AG04450 (cell line): ENCODE data around the gene LSM3. TPM values are rescaled to one million over a fixed set of nuclear protein-coding genes. Genes with fewer than 3 reads are reported as not detected.

ENCODE experiments used
- CTCF ChIA-PET: fragments of 300-600, 350-600 bp; formaldehyde crosslinking; extraction: SDS; loops from one replicate; lab custom pipeline; 2022; ENCODE audit warnings: antibody characterized with exemption, inconsistent platforms; lab: Charles Lee
- POLR2A ChIA-PET: fragments of 350-600 bp; formaldehyde crosslinking; extraction: SDS; loops from one replicate; lab custom pipeline; 2021; ENCODE audit warnings: antibody characterized with exemption, inconsistent platforms; lab: Yijun Ruan, JAX
- DNase-seq: peaks from one replicate; pipeline ENCODE4 v3.0.0-alpha.2; 2011; ENCODE audit warnings: low read depth, low spot score
- H3K27ac ChIP-seq: one replicate; pipeline ENCODE4 v1.5.1; 2012; ENCODE audit warnings: low read depth, low read length, control low read depth
- H3K27me3 ChIP-seq: one replicate; pipeline ENCODE4 v1.6.0; 2012; ENCODE audit warnings: low read length; ENCODE audit not compliant: control insufficient read depth, insufficient read depth
- H3K4me3 ChIP-seq: 2 replicates; pipeline ENCODE4 v1.5.1; 2011; ENCODE audit warnings: mild to moderate bottlenecking, low read depth, low read length, control low read depth
- H3K9me3 ChIP-seq: 2 replicates; pipeline ENCODE4 v1.5.1; 2012; ENCODE audit warnings: low read length; ENCODE audit not compliant: control insufficient read depth, insufficient read depth
- polyA plus RNA-seq: library from polyadenylated mRNA; depleted of rRNA; stranded (reverse); fragments of >200 nt; gene quantifications from 2 replicates; pipeline ENCODE4 v1.2.3, GENCODE V29; 2011
- TF ChIP-seq, protein P1 (sequence below): IDR thresholded peaks from 2 replicates; pipeline ENCODE4 v1.5.1; 2011; ENCODE audit warnings: low read depth, low read length, control low read depth, inconsistent platforms

Gene LSM3
- polyA plus RNA-seq, 1 experiment = 11.9 TPM

DNA sequence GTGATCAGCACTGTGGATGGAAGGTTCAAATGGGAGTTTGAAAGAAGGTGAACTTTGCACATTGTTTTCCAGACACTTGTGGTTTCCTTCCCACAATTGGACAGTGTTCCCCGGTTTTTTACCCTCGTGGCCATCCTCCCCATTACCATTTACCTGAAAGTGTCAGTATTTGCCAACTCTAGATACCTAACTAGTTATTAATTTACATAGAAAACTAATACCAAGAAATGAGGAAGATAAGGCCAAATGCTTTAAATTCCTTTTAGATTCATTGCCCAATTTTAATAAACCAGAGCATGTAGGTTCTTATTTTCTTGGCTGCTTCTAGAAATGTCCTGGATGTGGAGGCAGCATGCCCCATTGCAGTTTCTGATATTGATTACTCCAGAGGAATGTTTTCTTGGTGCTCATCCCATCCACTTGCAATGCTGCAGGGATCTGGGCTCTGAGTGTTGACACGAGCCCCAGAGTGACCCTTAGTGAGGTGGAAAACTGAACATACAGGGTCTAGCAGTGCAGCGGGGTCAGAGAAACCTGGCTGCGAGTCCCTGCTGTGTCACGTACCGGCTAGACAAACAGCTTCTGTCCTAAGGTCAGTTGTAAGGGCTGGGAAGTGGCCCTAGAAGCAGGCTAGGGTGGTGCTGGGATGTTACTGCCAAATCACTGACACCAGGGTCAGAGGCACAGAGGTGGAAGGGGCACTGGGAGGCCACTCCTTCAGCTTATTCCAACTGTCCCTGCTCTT is 23.5 kb downstream of the LSM3 start:
- POLR2A ChIA-PET = interaction anchor here (1.1 kb wide), 1 partner anchor 58 kb away, joined by 3 read pairs; no protein-coding TSS in a partner anchor
- Histone ChIP-seq H3K27me3 (no peaks in the 10 kb centered on the region), H3K9me3 (no peaks in the 10 kb centered on the region), H3K4me3 (no peak overlapping the region), H3K27ac (no peak overlapping the region)
- TF ChIP-seq, protein P1, sequence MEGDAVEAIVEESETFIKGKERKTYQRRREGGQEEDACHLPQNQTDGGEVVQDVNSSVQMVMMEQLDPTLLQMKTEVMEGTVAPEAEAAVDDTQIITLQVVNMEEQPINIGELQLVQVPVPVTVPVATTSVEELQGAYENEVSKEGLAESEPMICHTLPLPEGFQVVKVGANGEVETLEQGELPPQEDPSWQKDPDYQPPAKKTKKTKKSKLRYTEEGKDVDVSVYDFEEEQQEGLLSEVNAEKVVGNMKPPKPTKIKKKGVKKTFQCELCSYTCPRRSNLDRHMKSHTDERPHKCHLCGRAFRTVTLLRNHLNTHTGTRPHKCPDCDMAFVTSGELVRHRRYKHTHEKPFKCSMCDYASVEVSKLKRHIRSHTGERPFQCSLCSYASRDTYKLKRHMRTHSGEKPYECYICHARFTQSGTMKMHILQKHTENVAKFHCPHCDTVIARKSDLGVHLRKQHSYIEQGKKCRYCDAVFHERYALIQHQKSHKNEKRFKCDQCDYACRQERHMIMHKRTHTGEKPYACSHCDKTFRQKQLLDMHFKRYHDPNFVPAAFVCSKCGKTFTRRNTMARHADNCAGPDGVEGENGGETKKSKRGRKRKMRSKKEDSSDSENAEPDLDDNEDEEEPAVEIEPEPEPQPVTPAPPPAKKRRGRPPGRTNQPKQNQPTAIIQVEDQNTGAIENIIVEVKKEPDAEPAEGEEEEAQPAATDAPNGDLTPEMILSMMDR = no peak
- no peak for DNase-seq
- CTCF ChIA-PET = interaction anchor here (0.6 to 7.5 kb wide), 18 partner anchors 23 to 450 kb away, joined by 3 to 153 read pairs (median 29); partner anchors contain the start of genes CCDC174, LSM3, SLC6A6 and XPC

DNA sequence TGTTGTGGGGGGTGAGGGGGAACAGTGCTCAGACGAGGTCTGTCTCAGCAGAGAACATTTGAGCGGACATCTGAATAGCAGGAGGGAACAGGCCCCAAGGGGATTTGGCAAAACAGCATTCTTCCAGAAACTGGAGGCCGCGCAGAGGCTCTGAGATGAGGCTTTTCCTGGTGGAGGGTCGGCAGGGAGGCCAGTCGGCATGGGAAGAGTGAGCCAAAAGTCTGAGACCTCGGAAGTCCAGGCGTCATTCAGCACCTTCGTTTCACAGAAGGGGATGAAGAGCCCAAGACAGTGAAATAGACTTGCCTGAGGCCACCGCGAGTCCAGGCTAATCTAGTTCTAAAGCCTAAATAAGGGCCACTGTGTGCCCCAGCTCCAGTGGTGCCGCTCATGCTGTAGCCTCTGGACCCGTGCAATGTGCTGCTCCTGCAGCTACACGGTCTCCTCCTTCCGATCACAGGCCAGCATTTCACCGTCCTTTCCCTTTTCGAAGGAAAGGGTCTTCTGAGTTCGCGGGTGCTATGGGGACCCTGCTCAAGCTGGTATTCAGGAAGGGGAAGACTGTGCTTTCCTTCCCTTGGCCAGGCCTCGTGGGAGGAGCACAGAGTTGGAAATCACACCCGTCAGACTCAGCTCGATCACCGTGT is 24.4 kb downstream of the LSM3 start:
- CTCF ChIA-PET = interaction anchor here (0.6 to 7.5 kb wide), 109 partner anchors 8 to 1751 kb away, joined by 3 to 153 read pairs (median 6); partner anchors contain the start of genes C3orf20, CCDC174, CHCHD4 and LSM3
- DNase-seq = no peak
- no peak overlapping the region for H3K27ac ChIP-seq

DNA sequence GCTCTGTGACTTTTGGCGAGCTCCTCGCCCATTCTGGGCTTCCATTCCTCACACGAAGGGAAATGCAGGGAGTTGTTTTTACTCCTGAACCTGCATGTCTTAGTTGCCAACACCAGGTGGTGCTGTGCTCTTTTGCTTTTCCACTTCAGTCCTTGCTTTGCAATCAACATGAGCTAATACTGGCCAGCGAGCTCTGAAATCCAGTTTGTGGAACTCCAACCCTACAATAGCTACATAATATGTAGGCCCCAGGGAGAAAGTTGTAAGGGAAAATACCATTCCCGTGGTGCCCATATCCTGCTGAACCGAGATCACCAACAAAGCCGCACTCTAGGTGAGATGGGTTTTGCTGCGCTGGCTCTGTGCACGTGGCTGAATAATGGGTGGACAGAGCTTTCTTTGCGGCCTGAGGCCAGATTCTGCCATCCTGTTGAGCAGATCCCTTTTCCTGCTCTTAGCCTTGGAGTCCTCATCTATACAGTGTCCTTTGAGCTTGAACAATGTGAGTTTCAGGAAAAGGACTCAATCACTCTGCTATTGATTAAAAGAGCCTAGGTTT is 25.0 kb downstream of the LSM3 start:
- Histone ChIP-seq H3K4me3 (no peak overlapping the region), H3K27ac (no peak overlapping the region), H3K9me3 (no peaks in the 10 kb centered on the region), H3K27me3 (no peaks in the 10 kb centered on the region)
- ChIA-PET CTCF (interaction anchor here (0.6 to 7.5 kb wide), 120 partner anchors 8 to 1751 kb away, joined by 3 to 153 read pairs (median 6); partner anchors contain the start of genes C3orf20, CCDC174, CHCHD4 and LSM3), POLR2A (interaction anchor here (0.5 to 1.4 kb wide), 6 partner anchors 24 to 351 kb away, joined by 3 to 9 read pairs (median 3); partner anchors contain the start of genes LSM3 and XPC)
- peak; percentile 77 for DNase-seq
- TF ChIP-seq, protein P1 = peak; percentile 91

More for the DNA sequence above, 24.4 kb downstream of the LSM3 start:
- H3K27me3 ChIP-seq = no peaks in the 10 kb centered on the region
- no peak overlapping the region for H3K4me3 ChIP-seq
- no peaks in the 10 kb centered on the region for H3K9me3 ChIP-seq
- TF ChIP-seq, protein P1 = no peak
- POLR2A ChIA-PET = interaction anchor here (0.5 to 1.4 kb wide), 5 partner anchors 24 to 352 kb away, joined by 3 to 9 read pairs (median 3); partner anchors contain the start of genes LSM3 and XPC

DNA sequence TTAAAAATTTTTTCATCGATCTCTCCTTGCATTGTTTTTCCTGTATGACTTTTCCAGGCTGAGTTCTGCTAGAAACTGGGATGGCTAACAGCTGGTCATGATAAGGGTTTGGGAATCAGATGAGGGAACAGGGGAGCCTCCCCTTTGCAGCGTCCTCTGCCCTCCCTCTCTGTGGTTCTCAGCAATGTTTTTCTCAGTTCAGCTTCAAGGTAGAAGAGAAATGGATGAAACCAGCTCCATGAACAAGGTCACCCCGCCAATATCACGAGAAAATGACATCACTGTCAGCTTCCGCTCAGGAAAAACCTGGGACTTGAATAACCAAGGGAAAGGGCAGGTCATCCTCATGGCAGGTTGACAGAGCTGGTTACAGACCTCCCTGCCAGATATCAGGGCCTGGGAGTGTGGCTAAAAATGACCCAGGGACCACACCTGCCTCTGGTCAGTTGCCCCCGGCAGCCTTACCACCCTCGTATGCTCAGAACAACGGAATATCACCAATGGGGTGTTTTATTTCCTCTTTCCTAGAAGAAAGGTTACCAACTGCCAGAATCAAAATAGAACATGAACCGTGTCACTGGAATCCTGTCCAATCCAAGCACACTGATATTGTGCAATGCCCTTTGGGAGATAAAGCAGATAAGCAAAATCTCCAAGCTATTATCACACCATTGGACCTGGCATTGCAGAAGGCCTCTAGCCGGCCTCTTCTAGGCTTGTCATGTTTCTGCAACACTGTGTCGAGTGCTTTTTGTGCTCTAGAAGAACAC is 26.1 kb downstream of the LSM3 start:
- TF ChIP-seq, protein P1 = no peak
- DNase-seq = no peak
- ChIA-PET CTCF (interaction anchor here (1.0 to 7.5 kb wide), 34 partner anchors 8 to 469 kb away, joined by 3 to 153 read pairs (median 16); partner anchors contain the start of genes C3orf20, CCDC174, LSM3 and SLC6A6), POLR2A (no interaction called here)
- H3K27ac ChIP-seq = no peak overlapping the region
- no peaks in the 10 kb centered on the region for H3K27me3 ChIP-seq
- H3K9me3 ChIP-seq = no peaks in the 10 kb centered on the region
- no peak overlapping the region for H3K4me3 ChIP-seq
